ENCODE results near the gene ZCCHC2. TPM values are rescaled to one million over a fixed set of nuclear protein-coding genes. Genes with fewer than 3 reads are reported as not detected.

The ZCCHC2 gene
- total RNA-seq, 4 donors from 2014 or later: 22.1 to 37.9 (median 32.0) TPM

DNA sequence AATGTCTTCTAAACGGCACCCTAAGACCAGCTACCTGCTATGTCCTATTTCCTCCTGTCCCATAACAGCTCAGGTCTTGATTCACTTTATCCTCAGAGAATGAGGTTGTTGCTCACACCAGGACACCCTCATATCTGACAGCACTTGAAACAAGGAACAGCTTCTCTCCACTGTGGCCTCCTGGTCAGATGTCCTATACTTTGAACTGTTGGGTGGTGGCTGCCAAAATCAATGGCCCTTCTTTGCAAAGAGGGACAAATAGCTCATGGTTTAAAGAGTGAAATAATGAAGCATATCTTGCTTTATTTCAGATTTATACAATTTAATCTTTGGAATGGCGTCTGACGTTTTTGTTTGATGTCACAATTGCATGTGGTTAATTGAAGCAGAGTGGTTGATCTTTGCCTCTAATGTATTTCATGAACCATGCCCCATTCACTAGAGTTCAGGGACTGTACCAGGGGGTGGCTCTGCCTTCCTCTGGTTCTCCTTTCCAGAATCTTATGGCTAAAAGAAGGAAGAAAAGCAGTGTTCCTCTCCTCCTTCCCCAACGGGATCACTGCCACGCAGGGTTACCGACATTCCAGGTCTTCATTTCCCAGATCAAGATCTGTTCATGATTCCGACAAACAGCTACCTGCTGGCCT is 24.1 kb upstream of the ZCCHC2 start:
- TF ChIP-seq, protein P1, sequence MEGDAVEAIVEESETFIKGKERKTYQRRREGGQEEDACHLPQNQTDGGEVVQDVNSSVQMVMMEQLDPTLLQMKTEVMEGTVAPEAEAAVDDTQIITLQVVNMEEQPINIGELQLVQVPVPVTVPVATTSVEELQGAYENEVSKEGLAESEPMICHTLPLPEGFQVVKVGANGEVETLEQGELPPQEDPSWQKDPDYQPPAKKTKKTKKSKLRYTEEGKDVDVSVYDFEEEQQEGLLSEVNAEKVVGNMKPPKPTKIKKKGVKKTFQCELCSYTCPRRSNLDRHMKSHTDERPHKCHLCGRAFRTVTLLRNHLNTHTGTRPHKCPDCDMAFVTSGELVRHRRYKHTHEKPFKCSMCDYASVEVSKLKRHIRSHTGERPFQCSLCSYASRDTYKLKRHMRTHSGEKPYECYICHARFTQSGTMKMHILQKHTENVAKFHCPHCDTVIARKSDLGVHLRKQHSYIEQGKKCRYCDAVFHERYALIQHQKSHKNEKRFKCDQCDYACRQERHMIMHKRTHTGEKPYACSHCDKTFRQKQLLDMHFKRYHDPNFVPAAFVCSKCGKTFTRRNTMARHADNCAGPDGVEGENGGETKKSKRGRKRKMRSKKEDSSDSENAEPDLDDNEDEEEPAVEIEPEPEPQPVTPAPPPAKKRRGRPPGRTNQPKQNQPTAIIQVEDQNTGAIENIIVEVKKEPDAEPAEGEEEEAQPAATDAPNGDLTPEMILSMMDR (IDR thresholded peaks at IDR 0.05 in 4 of 5, conservative IDR thresholded peaks at IDR 0.05 in 1 of 5): no peak
- no peak for TF ChIP-seq POLR2A (IDR thresholded peaks at IDR 0.05)
- ATAC-seq (no peak), DNase-seq (no peak)
- intact Hi-C loops (cut with DNase I; ENCODE audit: low total_unique reads) (no loop called here), in situ Hi-C loops (cut with MboI; ENCODE audit: low sequenced_read_pairs in 4 of 4) (no loop called here)
- H3K4me1 ChIP-seq: no peaks in the 10 kb centered on the region
- H3K27ac ChIP-seq: no peak overlapping the region
- no peaks in the 10 kb centered on the region for H3K9me3 ChIP-seq
- no peaks in the 10 kb centered on the region for H3K36me3 ChIP-seq
- no peaks in the 10 kb centered on the region for H3K27me3 ChIP-seq
- H3K4me3 ChIP-seq: no peak overlapping the region

DNA sequence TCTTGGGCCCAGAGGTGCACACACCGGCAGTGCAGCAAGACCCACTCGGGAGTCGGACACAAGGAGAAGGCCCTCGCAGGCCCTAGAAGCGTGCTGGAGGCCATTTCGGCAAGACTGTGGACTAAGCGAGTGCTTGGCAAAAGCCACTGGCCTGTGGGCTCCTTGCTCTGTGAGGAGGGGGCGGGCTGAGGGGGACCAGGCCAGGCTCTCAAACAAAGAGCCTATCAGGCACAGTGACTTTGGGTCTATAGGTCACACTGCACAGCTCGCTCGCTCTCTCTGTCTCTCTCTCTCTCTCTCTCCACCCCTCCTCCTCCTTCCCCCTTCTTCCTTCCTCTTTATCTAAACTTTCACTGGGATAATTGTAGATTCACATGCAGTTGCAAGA is 23.6 kb upstream of the ZCCHC2 start:
- Histone ChIP-seq H3K9me3 (no peaks in the 10 kb centered on the region), H3K4me1 (no peaks in the 10 kb centered on the region), H3K27me3 (no peaks in the 10 kb centered on the region), H3K4me3 (no peak overlapping the region), H3K27ac (no peak overlapping the region), H3K36me3 (no peaks in the 10 kb centered on the region)
- no peak for ATAC-seq
- intact Hi-C loops (cut with DNase I; ENCODE audit: low total_unique reads) (no loop called here), in situ Hi-C loops (cut with MboI; ENCODE audit: low sequenced_read_pairs in 4 of 4) (no loop called here)
- no peak for DNase-seq
- TF ChIP-seq POLR2A (IDR thresholded peaks at IDR 0.05): no peak
- TF ChIP-seq, protein P1 (IDR thresholded peaks at IDR 0.05 in 4 of 5, conservative IDR thresholded peaks at IDR 0.05 in 1 of 5): no peak

DNA sequence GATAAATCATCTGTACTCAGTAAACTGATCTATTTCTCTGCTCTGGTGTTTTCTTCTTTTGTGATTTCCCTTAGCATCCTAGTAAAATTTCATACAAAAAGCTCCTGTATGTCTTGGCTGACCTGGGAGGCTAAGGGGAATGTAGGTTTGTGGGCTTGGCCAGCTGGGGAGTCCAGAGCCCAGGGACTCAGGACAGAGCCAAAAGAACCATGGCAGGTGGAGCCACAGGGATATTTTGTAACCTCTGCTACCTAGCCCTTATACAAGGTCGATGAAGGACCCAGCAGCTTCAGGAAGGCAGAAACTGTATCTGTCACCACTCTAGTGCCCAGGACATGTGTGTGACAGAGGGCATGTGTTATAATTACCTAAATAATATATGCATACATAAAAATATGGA is 22.7 kb upstream of the ZCCHC2 start:
- Histone ChIP-seq H3K27me3 (no peaks in the 10 kb centered on the region), H3K36me3 (no peaks in the 10 kb centered on the region), H3K9me3 (no peaks in the 10 kb centered on the region), H3K4me3 (no peak overlapping the region), H3K4me1 (no peaks in the 10 kb centered on the region), H3K27ac (no peak overlapping the region)
- TF ChIP-seq, protein P1 (IDR thresholded peaks at IDR 0.05 in 4 of 5, conservative IDR thresholded peaks at IDR 0.05 in 1 of 5): no peak
- TF ChIP-seq POLR2A (IDR thresholded peaks at IDR 0.05): no peak
- in situ Hi-C loops (cut with MboI; ENCODE audit: low sequenced_read_pairs in 4 of 4) (no loop called here), intact Hi-C loops (cut with DNase I; ENCODE audit: low total_unique reads) (no loop called here)
- DNase-seq (no peak), ATAC-seq (no peak)

DNA sequence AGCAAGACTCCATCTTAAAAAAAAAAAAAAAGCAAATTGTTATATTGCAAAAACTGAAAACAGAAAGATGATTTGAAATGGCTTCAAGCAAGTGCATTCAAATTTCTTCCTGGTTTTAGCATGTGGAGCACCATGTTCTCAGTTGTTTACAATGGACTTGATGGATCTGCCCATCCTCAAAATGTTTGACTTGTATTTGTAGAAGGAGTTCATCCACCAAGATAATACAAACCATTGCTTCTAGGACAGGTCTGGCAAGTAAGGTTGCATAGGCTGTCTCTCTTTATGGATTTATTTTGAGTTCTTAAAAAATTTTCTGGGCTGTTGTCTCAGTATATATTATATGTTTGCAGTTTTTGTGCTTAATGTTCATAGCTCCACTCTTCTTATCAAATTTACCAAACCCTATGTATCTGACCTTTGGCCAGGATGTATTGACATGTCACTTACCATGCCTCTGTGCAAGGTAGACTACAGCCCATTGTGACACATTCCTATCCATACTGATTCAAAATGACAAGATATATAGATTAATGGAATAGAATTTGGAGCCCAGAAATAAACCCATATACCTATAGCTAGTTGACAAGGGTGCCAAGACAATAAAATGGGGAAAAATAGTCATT is 21.7 kb upstream of the ZCCHC2 start:
- Histone ChIP-seq H3K27me3 (no peaks in the 10 kb centered on the region), H3K4me1 (no peaks in the 10 kb centered on the region), H3K4me3 (no peak overlapping the region), H3K27ac (no peak overlapping the region), H3K9me3 (no peaks in the 10 kb centered on the region), H3K36me3 (no peaks in the 10 kb centered on the region)
- ATAC-seq (no peak), DNase-seq (no peak)
- in situ Hi-C loops (cut with MboI; ENCODE audit: low sequenced_read_pairs in 4 of 4): no loop called here
- TF ChIP-seq, protein P1 (IDR thresholded peaks at IDR 0.05 in 4 of 5, conservative IDR thresholded peaks at IDR 0.05 in 1 of 5): no peak
- TF ChIP-seq POLR2A (IDR thresholded peaks at IDR 0.05): no peak
- intact Hi-C loops (cut with DNase I; ENCODE audit: low total_unique reads): no loop called here
